HFF-Myc (cell line): ENCODE results near the gene LIMCH1.

Experiments used
- DNase-seq: peaks from one replicate; pipeline ENCODE4 v3.0.0-alpha.2; 2011; ENCODE audit warnings: low read depth; ENCODE audit errors: extremely low read depth
- H3K4me3 ChIP-seq: replicated peaks from 2 replicates; pipeline ENCODE4 v1.5.1; 2011; ENCODE audit warnings: low read depth, mild to moderate bottlenecking, control low read depth, low read length
- CTCF ChIP-seq: IDR thresholded peaks from 2 replicates; pipeline ENCODE4 v1.5.1; 2012; ENCODE audit warnings: mild to moderate bottlenecking, low read depth, low read length, control low read depth; ENCODE audit errors: missing control alignments

LIMCH1 gene

GRCh38 chr4:41678086-41678816, 140.3 kb downstream of the LIMCH1 start:
- TF ChIP-seq CTCF = no peak
- no peak for DNase-seq
- H3K4me3 ChIP-seq = no peak overlapping the region

- TF ChIP-seq CTCF = no peak
- DNase-seq = no peak
- H3K4me3 ChIP-seq = no peak overlapping the region
Measured at GRCh38 chr4:41678951-41679350, 141.0 kb downstream of the LIMCH1 start.

- TF ChIP-seq CTCF = no peak
- DNase-seq = no peak
- no peak overlapping the region for H3K4me3 ChIP-seq
Measured at GRCh38 chr4:41679991-41680390, 142.0 kb downstream of the LIMCH1 start.

- DNase-seq = no peak
- no peak for TF ChIP-seq CTCF
- H3K4me3 ChIP-seq = no peak overlapping the region
Measured at GRCh38 chr4:41681054-41681453, 143.1 kb downstream of the LIMCH1 start.

GRCh38 chr4:41683326-41683725, 145.4 kb downstream of the LIMCH1 start:
- no peak for DNase-seq
- TF ChIP-seq CTCF = no peak
- H3K4me3 ChIP-seq = no peak overlapping the region

GRCh38 chr4:41686893-41687292, 148.9 kb downstream of the LIMCH1 start:
- TF ChIP-seq CTCF = no peak
- DNase-seq = no peak
- H3K4me3 ChIP-seq = no peak overlapping the region

GRCh38 chr4:41687971-41688370, 150.0 kb downstream of the LIMCH1 start:
- no peak for TF ChIP-seq CTCF
- DNase-seq = no peak
- H3K4me3 ChIP-seq = no peak overlapping the region
